ENCODE data around the gene CCDC148. TPM values are rescaled to one million over a fixed set of nuclear protein-coding genes. Genes with fewer than 3 reads are reported as not detected.

CCDC148 gene
- total RNA-seq, 1 donor from 2014 or later, result not detected

DNA sequence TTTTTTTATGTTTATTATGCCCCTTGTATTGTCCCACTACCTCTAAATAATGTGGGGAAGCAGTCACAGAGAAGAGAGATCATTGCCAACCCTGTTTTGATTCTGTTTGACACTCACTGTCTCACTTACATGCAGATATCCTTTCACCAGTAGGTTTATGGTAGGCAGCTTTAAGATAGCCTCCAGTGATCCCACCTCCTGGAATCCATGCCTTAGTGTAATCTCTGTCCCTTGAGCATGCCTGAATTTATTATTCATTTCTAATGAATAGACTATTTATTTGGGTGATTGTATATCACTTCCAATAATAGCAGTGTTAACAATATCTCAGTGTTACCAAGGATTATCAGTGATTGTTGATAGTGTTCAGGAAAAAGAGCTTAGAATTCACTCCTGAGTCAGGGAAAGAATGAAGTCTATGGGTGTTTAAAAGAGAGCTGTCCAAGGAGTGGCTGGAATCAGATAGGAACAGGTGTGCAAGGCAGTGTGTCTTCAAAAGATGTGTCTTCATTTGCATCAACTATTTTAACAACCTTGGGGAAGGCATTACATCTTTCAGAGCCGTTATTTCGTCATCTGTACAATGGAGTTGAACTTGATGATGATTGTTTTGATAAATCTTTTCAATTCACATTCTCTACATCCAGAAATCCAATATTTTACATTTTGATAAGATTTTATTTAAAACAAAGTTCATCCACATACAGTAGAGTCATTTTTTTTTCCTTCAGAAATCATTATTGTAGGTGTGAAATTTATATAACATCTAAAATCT, 32.1 kb upstream of the CCDC148 start:
- ATAC-seq (ENCODE audit: low read depth) (no peak), DNase-seq (no peak)
- H3K4me3 Mint-ChIP-seq, result no peak overlapping the region
- no peaks in the 10 kb centered on the region for H3K27me3 Mint-ChIP-seq
- intact Hi-C loops (cut with micrococcal nuclease), result no loop called here
- CTCF ChIA-PET, result no interaction called here
- no peaks in the 10 kb centered on the region for H3K36me3 Mint-ChIP-seq (ENCODE audit: low read depth)
- POLR2A ChIA-PET, result no interaction called here
- TF ChIP-seq, protein P1, sequence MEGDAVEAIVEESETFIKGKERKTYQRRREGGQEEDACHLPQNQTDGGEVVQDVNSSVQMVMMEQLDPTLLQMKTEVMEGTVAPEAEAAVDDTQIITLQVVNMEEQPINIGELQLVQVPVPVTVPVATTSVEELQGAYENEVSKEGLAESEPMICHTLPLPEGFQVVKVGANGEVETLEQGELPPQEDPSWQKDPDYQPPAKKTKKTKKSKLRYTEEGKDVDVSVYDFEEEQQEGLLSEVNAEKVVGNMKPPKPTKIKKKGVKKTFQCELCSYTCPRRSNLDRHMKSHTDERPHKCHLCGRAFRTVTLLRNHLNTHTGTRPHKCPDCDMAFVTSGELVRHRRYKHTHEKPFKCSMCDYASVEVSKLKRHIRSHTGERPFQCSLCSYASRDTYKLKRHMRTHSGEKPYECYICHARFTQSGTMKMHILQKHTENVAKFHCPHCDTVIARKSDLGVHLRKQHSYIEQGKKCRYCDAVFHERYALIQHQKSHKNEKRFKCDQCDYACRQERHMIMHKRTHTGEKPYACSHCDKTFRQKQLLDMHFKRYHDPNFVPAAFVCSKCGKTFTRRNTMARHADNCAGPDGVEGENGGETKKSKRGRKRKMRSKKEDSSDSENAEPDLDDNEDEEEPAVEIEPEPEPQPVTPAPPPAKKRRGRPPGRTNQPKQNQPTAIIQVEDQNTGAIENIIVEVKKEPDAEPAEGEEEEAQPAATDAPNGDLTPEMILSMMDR (IDR thresholded peaks at IDR 0.05), result no peak
- H3K9me3 Mint-ChIP-seq, result no peaks in the 10 kb centered on the region
- no peaks in the 10 kb centered on the region for H3K4me1 Mint-ChIP-seq
- H3K27ac Mint-ChIP-seq, result no peak overlapping the region

DNA sequence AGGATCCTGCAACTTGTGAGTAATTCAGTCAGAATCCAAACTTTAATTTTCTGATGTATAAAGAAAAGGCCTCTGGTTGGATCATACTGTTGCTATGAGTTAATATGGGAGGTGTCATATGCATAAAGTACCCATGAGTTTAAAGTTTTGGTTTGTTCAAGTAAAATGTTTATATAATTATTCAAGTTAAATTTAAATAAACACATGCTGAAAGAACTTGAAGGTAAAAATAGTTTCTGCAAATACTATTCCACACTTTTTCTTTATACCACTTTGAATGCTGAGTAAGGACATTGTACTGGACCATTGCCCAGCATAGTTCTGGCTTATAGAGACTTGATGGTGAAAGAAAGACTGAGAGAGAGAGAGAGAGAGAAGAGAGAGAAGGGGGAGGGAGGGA, 30.9 kb upstream of the CCDC148 start:
- ChIA-PET POLR2A (no interaction called here), CTCF (no interaction called here)
- intact Hi-C loops (cut with micrococcal nuclease), result no loop called here
- TF ChIP-seq, protein P1 (IDR thresholded peaks at IDR 0.05), result no peak
- Mint-ChIP-seq H3K27ac (no peak overlapping the region), H3K4me3 (no peak overlapping the region), H3K27me3 (no peaks in the 10 kb centered on the region), H3K9me3 (no peaks in the 10 kb centered on the region), H3K36me3 (ENCODE audit: low read depth) (no peaks in the 10 kb centered on the region), H3K4me1 (no peaks in the 10 kb centered on the region)
- ATAC-seq (ENCODE audit: low read depth) (no peak), DNase-seq (no peak)

DNA sequence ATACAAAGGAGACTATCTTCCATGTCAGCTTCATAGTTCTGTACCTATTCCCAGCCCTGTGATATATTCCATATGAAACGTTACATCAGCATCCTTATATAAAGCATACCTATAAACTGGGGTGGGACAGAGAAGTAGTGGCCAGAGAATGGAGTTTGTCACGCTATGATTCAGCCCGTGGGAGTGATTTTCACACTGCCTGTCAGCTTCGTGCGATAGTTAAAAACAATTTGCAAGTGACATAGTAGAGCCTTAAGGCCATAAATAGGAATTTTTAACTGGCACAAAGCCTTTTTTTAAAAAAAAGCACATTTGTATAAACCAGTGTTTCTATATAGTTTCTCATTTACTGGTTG, 30.4 kb upstream of the CCDC148 start:
- no peak overlapping the region for H3K4me3 Mint-ChIP-seq
- no peak overlapping the region for H3K27ac Mint-ChIP-seq
- H3K36me3 Mint-ChIP-seq (ENCODE audit: low read depth), result no peaks in the 10 kb centered on the region
- no peaks in the 10 kb centered on the region for H3K9me3 Mint-ChIP-seq
- H3K27me3 Mint-ChIP-seq, result no peaks in the 10 kb centered on the region
- ATAC-seq (ENCODE audit: low read depth) (no peak), DNase-seq (no peak)
- TF ChIP-seq, protein P1 (IDR thresholded peaks at IDR 0.05), result no peak
- POLR2A ChIA-PET, result no interaction called here
- CTCF ChIA-PET, result no interaction called here
- intact Hi-C loops (cut with micrococcal nuclease), result no loop called here
- H3K4me1 Mint-ChIP-seq, result no peaks in the 10 kb centered on the region

DNA sequence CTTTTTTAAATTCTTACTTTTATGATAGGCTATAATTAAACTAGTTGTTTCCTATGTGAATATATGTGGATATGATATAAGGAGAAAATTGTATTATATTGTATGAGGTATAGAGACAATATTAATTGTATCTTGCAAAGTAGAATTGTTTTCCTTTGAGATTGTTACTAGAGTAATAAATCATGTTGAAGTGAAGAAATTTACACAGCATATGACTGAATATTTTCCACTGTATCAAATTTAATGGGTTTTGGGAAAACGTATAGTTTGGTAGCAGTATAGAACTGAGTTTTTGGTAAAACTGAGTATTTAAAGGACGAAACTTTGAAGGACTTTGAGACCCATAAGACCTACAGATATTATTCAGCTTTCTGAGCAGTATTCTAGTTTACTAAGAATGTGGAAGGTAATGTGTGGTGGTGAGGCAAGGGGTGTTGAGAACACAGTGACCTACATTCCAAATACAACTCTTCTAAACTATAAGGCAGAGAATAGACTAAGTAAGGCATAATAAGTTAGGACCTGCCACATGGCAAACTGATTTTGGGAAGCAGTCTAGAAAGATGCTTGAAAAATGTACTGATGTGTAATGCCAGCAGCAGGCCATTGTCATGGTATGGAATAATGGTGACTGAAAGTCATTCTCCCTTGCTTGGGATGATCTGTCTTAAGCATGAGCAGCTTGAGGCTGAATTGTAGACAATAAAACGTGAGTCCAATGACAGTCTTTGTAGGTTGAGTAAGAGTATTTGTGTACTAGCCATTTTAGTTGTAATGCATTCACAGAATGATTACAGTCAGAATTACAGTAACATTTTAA, 29.8 kb upstream of the CCDC148 start:
- intact Hi-C loops (cut with micrococcal nuclease), result no loop called here
- Mint-ChIP-seq H3K4me3 (no peak overlapping the region), H3K27ac (no peak overlapping the region), H3K27me3 (no peaks in the 10 kb centered on the region), H3K36me3 (ENCODE audit: low read depth) (no peaks in the 10 kb centered on the region), H3K9me3 (no peaks in the 10 kb centered on the region), H3K4me1 (no peaks in the 10 kb centered on the region)
- no peak for DNase-seq
- TF ChIP-seq, protein P1 (IDR thresholded peaks at IDR 0.05), result no peak
- POLR2A ChIA-PET, result no interaction called here
- CTCF ChIA-PET, result no interaction called here
- no peak for ATAC-seq (ENCODE audit: low read depth)

DNA sequence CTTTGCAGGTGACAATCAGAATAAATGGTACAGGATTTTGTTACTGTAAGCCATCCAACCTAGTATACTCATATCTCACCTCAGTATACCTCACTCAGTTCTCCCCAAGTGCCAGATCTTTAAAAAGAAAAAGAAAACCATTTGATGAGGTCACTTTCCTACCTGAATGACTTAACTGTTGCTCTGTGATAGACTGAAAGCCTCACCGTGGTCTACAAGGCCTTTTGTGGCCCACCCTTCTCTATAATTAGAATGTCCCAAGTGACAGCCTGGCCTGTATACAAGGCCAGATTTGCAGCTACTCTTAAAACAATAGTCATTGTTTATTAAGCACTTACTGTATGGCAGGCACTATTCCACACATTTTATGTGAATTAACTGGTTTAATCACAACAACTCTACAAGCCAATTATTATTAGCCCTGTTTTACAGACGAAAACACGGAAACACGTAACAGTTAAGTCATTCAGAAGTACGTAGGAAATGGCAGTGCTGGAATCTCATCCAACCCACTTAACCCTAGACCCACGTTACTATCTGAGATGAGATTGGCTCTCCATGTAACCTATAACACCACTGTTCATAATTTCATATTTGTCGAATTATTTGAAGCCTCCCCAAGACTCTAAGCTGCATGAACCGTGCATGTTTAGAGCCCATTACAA, 28.5 kb upstream of the CCDC148 start:
- ATAC-seq (ENCODE audit: low read depth) (no peak), DNase-seq (no peak)
- H3K27ac Mint-ChIP-seq, result no peak overlapping the region
- no peaks in the 10 kb centered on the region for H3K4me1 Mint-ChIP-seq
- TF ChIP-seq, protein P1 (IDR thresholded peaks at IDR 0.05), result no peak
- ChIA-PET CTCF (no interaction called here), POLR2A (no interaction called here)
- H3K9me3 Mint-ChIP-seq, result no peaks in the 10 kb centered on the region
- H3K4me3 Mint-ChIP-seq, result no peak overlapping the region
- no peaks in the 10 kb centered on the region for H3K27me3 Mint-ChIP-seq
- intact Hi-C loops (cut with micrococcal nuclease), result no loop called here
- H3K36me3 Mint-ChIP-seq (ENCODE audit: low read depth), result no peaks in the 10 kb centered on the region
